GM12801 (cell line): ENCODE data around the gene C2CD3.

Experiments used
- TF ChIP-seq, protein P1 (sequence below): IDR thresholded peaks from one replicate; pipeline ENCODE4 v1.5.1; 2011; ENCODE audit warnings: control low read depth; ENCODE audit not compliant: insufficient read length; ENCODE audit errors: extremely low read depth

Gene C2CD3

DNA sequence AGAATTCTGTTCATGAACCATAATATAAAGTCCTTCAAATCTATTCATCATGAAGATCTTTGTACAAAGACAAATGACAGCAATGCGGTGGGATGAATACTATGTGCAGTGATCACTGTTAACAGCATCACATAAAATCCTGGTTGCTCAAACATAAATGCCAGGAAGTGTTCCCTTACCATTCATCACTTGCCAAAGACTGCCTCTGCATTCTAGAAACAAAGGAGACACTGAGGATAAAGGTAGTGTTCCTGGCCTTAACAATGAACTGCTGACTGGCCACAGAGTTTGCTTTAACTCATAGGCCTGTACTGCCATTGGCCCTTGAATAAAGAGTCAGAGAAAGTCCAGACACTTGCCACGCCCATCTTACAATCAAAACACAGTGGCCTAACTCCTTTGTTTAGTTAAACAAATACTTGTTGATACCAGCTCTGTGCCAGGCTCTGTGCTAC, 29.5 kb downstream of the C2CD3 start:
- TF ChIP-seq, protein P1, sequence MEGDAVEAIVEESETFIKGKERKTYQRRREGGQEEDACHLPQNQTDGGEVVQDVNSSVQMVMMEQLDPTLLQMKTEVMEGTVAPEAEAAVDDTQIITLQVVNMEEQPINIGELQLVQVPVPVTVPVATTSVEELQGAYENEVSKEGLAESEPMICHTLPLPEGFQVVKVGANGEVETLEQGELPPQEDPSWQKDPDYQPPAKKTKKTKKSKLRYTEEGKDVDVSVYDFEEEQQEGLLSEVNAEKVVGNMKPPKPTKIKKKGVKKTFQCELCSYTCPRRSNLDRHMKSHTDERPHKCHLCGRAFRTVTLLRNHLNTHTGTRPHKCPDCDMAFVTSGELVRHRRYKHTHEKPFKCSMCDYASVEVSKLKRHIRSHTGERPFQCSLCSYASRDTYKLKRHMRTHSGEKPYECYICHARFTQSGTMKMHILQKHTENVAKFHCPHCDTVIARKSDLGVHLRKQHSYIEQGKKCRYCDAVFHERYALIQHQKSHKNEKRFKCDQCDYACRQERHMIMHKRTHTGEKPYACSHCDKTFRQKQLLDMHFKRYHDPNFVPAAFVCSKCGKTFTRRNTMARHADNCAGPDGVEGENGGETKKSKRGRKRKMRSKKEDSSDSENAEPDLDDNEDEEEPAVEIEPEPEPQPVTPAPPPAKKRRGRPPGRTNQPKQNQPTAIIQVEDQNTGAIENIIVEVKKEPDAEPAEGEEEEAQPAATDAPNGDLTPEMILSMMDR, result no peak

DNA sequence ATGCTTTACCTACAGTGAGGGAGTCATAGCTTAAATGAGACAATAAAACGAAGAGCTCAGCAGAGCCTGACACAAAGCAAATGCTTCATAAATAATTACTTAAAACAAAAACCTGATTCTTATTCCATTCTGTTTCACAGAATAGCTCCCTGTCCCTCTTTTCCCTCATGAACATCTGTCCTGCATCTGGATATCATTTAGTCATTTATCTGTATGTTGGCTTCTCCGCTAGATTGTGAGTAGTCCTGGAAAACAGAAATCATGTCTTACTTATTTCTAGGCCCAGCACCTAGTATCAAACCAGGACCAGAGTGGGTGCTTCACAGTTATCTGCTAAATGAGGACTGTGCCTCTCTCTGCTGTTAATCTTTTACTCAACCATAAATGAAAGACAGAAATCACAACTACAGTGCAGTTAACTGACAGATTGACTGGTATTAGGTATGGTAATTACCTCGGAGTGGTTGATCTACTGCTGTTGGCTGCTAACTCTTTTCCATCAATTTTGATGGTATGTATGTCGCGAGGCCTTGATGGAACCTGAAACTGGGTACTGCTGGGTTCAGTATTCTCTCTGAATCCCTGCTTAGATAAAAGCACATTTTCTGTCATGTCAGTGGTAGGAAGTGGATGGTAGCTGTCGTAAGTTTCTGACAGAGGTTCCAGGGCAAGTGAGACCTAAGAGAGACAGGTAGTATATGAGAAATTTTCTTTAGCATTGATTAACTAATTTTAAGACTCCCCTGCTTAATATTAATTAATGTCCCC, 31.5 kb downstream of the C2CD3 start:
- TF ChIP-seq, protein P1, result no peak

DNA sequence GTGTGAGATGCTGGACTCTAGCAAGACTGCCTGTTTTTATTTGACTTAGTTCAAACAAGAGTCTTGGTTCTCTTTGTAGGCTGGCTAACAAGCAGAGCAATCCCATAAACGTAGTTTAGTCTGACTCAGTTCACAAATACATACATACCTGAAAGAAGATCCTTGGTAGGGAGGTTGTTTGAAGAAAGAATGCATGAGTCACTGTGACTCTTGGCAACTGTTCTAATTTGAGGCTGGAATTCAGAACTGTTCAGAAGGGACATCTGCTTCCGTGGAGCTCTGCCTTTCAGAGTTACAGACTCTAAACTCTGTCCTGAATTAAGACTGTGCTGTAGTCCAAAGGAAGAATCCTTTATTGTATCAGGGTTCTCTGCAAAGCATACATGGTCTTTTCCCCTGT, 32.2 kb downstream of the C2CD3 start:
- TF ChIP-seq, protein P1, result no peak

DNA sequence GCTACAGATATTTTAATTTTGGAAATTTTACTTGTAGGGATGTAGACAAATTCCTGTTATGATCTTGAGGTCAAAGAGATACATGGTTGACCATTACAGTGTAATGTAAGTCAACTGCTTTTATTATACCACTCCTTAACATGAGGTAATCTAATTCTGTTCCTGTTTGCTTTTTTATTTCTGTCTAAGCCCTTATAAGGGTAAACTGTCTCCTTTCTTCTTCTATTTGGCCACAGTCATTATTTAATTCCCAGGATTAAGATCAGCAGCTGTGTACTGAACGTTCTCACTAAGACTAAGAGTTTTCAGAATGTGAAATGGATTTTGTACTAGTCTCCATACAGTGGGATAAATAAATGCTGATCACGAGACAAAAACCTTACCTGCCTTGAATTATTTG, 32.8 kb downstream of the C2CD3 start:
- TF ChIP-seq, protein P1, result no peak

DNA sequence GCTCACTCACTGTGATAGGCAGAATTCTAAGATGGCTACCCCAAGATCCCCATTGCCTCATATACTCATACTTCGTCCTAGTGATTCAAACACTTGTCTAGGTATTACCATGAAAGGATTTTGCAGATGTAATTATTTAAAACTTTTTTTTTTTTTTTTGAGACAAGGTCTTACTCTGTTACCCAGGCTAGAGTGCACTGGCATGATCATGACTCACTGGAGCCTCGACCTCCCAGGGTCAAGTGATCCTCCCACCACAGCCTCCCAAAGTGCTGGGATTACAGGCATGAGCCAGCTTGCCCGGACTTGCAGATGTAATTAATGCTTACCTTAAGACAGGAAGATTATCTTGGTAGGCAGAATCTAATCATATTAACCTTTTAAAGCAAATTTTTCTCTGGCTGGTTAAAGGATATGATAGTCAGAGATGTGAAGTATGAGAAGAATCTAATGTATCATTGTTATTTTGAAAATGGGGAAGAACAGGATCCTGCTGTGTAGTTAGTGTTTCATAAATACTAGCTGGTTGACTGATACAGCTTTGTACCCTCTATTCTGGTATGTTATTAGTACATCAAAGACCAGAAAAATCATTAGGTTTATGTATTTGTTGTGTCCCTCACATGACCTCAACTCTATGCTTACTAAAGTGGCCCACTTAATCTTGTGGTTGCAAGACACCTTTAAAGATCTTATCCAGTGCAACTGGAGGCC, 35.5 kb downstream of the C2CD3 start:
- TF ChIP-seq, protein P1, result no peak

DNA sequence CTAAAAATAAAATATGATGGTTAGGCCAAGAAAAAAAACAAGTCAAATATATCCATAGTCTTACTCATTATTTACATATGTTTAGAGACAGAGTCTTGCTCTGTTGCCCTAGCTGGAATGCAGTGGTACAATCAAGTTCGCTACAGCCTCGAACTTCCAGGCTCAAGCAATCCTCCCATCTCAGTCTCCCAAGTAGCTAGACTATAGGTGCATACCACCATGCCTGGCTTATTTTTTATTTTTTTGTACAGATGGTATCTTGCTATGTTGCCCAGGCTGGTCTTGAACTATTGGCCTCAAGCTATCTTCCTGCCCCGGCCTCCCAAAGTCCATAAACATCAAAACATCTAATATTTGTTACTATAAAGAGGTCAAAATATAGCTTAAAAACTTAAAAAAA, 36.1 kb downstream of the C2CD3 start:
- TF ChIP-seq, protein P1, result no peak

DNA sequence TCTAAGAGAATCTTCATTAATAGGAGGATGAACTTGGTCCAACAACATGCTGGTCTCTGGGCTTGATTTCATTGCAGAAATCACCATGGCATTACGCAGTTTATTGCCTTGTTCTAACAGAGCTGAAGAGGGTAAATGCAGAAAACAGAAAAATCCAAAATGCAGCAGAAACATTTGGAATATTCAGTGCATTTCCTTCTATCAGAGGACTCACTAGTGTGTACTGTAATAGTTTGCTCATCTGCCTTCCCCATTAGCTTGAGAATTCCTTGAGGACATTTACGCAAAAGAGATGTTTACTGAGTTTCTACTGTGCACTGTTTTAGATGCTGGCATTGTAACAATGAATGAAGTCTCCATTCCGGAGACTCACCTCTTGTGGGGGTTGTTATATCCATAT, 37.4 kb downstream of the C2CD3 start:
- TF ChIP-seq, protein P1, result no peak
